SK-N-SH (cell line): Measurements from ENCODE around the gene RNF11.

Source experiments
- CTCF ChIP-seq: fragments of 200-600 bp; sonication (generic); IDR thresholded peaks from 2 replicates; pipeline ENCODE4 v1.6.1; 2017; ENCODE audit warnings: antibody characterized with exemption, mild to moderate bottlenecking, moderate library complexity
- EP300 ChIP-seq, 2 experiments: IDR thresholded peaks; 2 replicates each; pipeline versions ENCODE4 v1.4.0 to v1.6.1; 2012; ENCODE audit warnings: borderline replicate concordance in 1 of 2, low read depth in 1 of 2, low read length in 1 of 2
- GABPA ChIP-seq: IDR thresholded peaks from 2 replicates; pipeline ENCODE4 v1.4.0; 2012; ENCODE audit warnings: low read depth, mild to moderate bottlenecking
- JUND ChIP-seq: IDR thresholded peaks from 2 replicates; pipeline ENCODE4 v1.4.0; 2012
- MXI1 ChIP-seq: IDR thresholded peaks from 2 replicates; pipeline ENCODE4 v1.6.1; 2012; ENCODE audit warnings: mild to moderate bottlenecking, low read depth, low read length, improper control_type of control experiment
- POLR2AphosphoS5 ChIP-seq: IDR thresholded peaks from 2 replicates; pipeline ENCODE4 v1.6.1; 2012; ENCODE audit warnings: low read depth, low read length
- RFX5 ChIP-seq: IDR thresholded peaks from 2 replicates; pipeline ENCODE4 v1.6.1; 2012; ENCODE audit warnings: mild to moderate bottlenecking, improper control_type of control experiment, low read length
- RXRA ChIP-seq: IDR thresholded peaks from 2 replicates; pipeline ENCODE4 v1.4.0; 2012; ENCODE audit warnings: low read depth, mild to moderate bottlenecking, borderline replicate concordance
- TF ChIP-seq, protein P1 (sequence below): IDR thresholded peaks from 2 replicates; pipeline ENCODE4 v1.4.0; 2012; ENCODE audit warnings: low read depth

GRCh38 chr1:51219022-51219421, 17.1 kb upstream of the RNF11 start:
- TF ChIP-seq CTCF, result no peak
- TF ChIP-seq JUND, result no peak
- TF ChIP-seq EP300 (IDR thresholded peaks at IDR 0.05; ENCODE audit: borderline replicate concordance in 1 of 2, low read depth in 1 of 2, low read length in 1 of 2), result no peak
- no peak for TF ChIP-seq RXRA
- no peak for TF ChIP-seq POLR2AphosphoS5
- no peak for TF ChIP-seq GABPA
- no peak for TF ChIP-seq MXI1
- no peak for TF ChIP-seq RFX5
- TF ChIP-seq, protein P1, sequence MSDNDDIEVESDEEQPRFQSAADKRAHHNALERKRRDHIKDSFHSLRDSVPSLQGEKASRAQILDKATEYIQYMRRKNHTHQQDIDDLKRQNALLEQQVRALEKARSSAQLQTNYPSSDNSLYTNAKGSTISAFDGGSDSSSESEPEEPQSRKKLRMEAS, result no peak
